RWPE2 (cell line): ENCODE measurements around the gene MYRF.

ENCODE experiments used
- ATAC-seq: fragments of 200-7000 bp; cut with Tn5 transposase; 3 replicates; pipeline ENCODE4 v1.9.1; 2021; ENCODE audit warnings: low read depth
- DNase-seq: peaks from one replicate; pipeline ENCODE4 v3.0.0-alpha.2; 2020; ENCODE audit warnings: low spot score
- H3K27ac ChIP-seq: fragments of 450-650 bp; 2 replicates; pipeline ENCODE4 v1.5.1; 2017; ENCODE audit warnings: mild to moderate bottlenecking; ENCODE audit not compliant: poor library complexity, severe bottlenecking
- H3K27me3 ChIP-seq: fragments of 250-450 bp; sonication (Bioruptor Pico); 2 replicates; pipeline ENCODE4 v1.5.1; 2021; ENCODE audit warnings: mild to moderate bottlenecking, moderate library complexity; ENCODE audit not compliant: insufficient read depth, poor library complexity, severe bottlenecking
- H3K36me3 ChIP-seq: fragments of 250-450 bp; sonication (Bioruptor Pico); 2 replicates; pipeline ENCODE4 v1.5.1; 2020; ENCODE audit warnings: low read depth, mild to moderate bottlenecking, moderate library complexity
- H3K4me1 ChIP-seq: fragments of 250-450 bp; sonication (Bioruptor Pico); 2 replicates; pipeline ENCODE4 v1.5.1; 2021; ENCODE audit warnings: mild to moderate bottlenecking, moderate library complexity; ENCODE audit not compliant: insufficient read depth, poor library complexity, severe bottlenecking
- H3K4me3 ChIP-seq: fragments of 250-450 bp; sonication (Bioruptor Pico); 2 replicates; pipeline ENCODE4 v1.5.1; 2021; ENCODE audit warnings: mild to moderate bottlenecking, moderate library complexity; ENCODE audit not compliant: severe bottlenecking
- H3K9me3 ChIP-seq: fragments of 250-450 bp; sonication (Bioruptor Pico); 2 replicates; pipeline ENCODE4 v1.5.1; 2021; ENCODE audit warnings: mild to moderate bottlenecking, moderate library complexity; ENCODE audit not compliant: severe bottlenecking
- TF ChIP-seq, protein P1 (sequence below): fragments of 450-650 bp; IDR thresholded peaks from one replicate; pipeline ENCODE4 v1.5.1; 2017; ENCODE audit warnings: mild to moderate bottlenecking, moderate library complexity; ENCODE audit not compliant: poor library complexity, severe bottlenecking

Gene MYRF

GRCh38 chr11:61747967-61748285 is 4.5 kb upstream of the MYRF start:
- ATAC-seq (no peak; the same call in 2 of the 3 replicates), DNase-seq (no peak)
- Histone ChIP-seq H3K4me1 (no peaks in the 10 kb centered on the region), H3K27me3 (peaks cover 3% of the 10 kb centered on the region), H3K36me3 (no peaks in the 10 kb centered on the region), H3K4me3 (no peak overlapping the region), H3K9me3 (no peaks in the 10 kb centered on the region), H3K27ac (no peak overlapping the region)
- TF ChIP-seq, protein P1, sequence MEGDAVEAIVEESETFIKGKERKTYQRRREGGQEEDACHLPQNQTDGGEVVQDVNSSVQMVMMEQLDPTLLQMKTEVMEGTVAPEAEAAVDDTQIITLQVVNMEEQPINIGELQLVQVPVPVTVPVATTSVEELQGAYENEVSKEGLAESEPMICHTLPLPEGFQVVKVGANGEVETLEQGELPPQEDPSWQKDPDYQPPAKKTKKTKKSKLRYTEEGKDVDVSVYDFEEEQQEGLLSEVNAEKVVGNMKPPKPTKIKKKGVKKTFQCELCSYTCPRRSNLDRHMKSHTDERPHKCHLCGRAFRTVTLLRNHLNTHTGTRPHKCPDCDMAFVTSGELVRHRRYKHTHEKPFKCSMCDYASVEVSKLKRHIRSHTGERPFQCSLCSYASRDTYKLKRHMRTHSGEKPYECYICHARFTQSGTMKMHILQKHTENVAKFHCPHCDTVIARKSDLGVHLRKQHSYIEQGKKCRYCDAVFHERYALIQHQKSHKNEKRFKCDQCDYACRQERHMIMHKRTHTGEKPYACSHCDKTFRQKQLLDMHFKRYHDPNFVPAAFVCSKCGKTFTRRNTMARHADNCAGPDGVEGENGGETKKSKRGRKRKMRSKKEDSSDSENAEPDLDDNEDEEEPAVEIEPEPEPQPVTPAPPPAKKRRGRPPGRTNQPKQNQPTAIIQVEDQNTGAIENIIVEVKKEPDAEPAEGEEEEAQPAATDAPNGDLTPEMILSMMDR, result peak; percentile 59

GRCh38 chr11:61749591-61750217 is 2.7 kb upstream of the MYRF start:
- H3K4me1 ChIP-seq, result no peaks in the 10 kb centered on the region
- TF ChIP-seq, protein P1, result no peak
- no peaks in the 10 kb centered on the region for H3K9me3 ChIP-seq
- no peak overlapping the region for H3K4me3 ChIP-seq
- DNase-seq (no peak), ATAC-seq (no peak)
- peaks cover 5% of the 10 kb centered on the region for H3K27me3 ChIP-seq
- no peak overlapping the region for H3K27ac ChIP-seq
- H3K36me3 ChIP-seq, result no peaks in the 10 kb centered on the region

GRCh38 chr11:61750631-61751273 is 1.7 kb upstream of the MYRF start:
- TF ChIP-seq, protein P1, result no peak
- Histone ChIP-seq H3K27me3 (peaks cover 5% of the 10 kb centered on the region), H3K4me3 (no peak overlapping the region), H3K9me3 (no peaks in the 10 kb centered on the region), H3K4me1 (no peaks in the 10 kb centered on the region), H3K36me3 (no peaks in the 10 kb centered on the region), H3K27ac (no peak overlapping the region)
- no peak for DNase-seq
- no peak for ATAC-seq

DNA sequence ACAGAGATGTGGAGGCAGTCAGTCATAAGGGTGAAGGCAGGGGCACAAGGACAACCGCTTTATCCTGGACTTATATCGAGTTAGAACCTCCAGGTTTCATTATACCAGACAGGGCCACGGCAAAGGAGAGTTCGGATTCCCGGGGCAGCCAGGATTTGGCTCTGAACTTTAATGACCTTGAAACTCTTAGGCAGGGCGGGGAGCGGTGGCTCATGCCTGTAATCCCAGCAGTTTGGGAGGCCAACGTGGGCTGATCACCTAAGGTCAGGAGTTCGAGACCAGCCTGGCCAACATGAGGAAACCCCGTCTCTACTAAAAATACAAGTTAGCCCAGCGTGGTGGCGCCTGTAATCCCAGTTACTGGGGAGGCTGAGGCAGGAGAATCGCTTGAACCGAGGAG is 1.1 kb upstream of the MYRF start:
- H3K4me3 ChIP-seq, result no peak overlapping the region
- no peak overlapping the region for H3K27ac ChIP-seq
- no peaks in the 10 kb centered on the region for H3K4me1 ChIP-seq
- no peaks in the 10 kb centered on the region for H3K36me3 ChIP-seq
- DNase-seq (no peak), ATAC-seq (no peak)
- H3K27me3 ChIP-seq, result peaks cover 5% of the 10 kb centered on the region
- no peaks in the 10 kb centered on the region for H3K9me3 ChIP-seq
- TF ChIP-seq, protein P1, result no peak

DNA sequence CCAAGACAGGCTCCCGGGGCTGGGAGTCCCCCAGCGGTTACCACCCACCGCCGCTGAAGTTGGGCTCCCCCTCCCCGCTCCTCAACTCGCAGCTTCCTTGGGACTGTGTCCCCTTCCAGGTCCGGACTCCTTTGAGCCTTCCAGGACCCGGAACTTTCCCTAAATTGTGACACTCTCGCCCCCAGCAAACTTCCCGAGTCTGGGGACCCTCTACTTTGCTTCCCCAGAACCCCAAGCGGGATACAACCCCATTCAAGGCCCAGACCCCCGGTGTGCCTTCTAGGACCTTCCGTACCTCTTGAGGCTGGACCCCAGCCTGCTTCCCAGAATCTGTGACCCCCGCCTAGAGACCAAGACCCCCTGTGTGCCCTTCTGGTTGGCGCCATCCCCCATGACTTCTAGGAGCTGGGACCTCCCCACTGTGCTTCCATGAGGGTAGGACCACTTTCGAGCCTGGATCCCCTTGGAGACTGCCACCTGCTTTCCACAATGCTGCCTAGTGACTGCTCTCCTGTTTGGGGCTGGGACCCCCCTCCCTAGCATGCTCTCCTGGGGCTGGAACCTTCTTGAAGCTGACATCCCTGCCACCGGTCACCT is 587 bp downstream of the MYRF start:
- Histone ChIP-seq H3K4me1 (peaks cover 2% of the 10 kb centered on the region), H3K4me3 (peak overlapping the region; percentile 39)

More for the DNA sequence above, 587 bp downstream of the MYRF start:
- H3K27ac ChIP-seq, result no peak overlapping the region
- H3K36me3 ChIP-seq, result no peaks in the 10 kb centered on the region
- peaks cover 5% of the 10 kb centered on the region for H3K27me3 ChIP-seq
- ATAC-seq (no peak), DNase-seq (no peak)
- no peaks in the 10 kb centered on the region for H3K9me3 ChIP-seq
- TF ChIP-seq, protein P1, result no peak
